NB4 (cell line): Measurements from ENCODE around the gene GP1BA.

Experiments
- DNase-seq: peaks from one replicate; pipeline ENCODE4 v3.0.0; 2010; ENCODE audit warnings: low read depth
- H3K4me3 ChIP-seq: one replicate; pipeline ENCODE4 v1.5.1; 2011; ENCODE audit warnings: mild to moderate bottlenecking, low read depth, low read length, moderate library complexity
- CTCF ChIP-seq: IDR thresholded peaks from one replicate; pipeline ENCODE4 v1.5.1; 2012; ENCODE audit warnings: low read depth, low read length
- MAX ChIP-seq: IDR thresholded peaks from 2 replicates; pipeline ENCODE4 v1.6.1; 2011; ENCODE audit warnings: low read depth, low read length
- MYC ChIP-seq: IDR thresholded peaks from 2 replicates; pipeline ENCODE4 v1.6.1; 2011; ENCODE audit warnings: low read depth, low read length
- POLR2A ChIP-seq: IDR thresholded peaks from 2 replicates; pipeline ENCODE4 v1.6.1; 2011; ENCODE audit warnings: mild to moderate bottlenecking; ENCODE audit not compliant: insufficient read length; ENCODE audit errors: extremely low read depth

GP1BA gene

GRCh38 chr17:4892499-4893221 is 39.4 kb upstream of the GP1BA start:
- no peak for TF ChIP-seq MAX
- TF ChIP-seq MYC: no peak
- no peak for TF ChIP-seq CTCF
- TF ChIP-seq POLR2A: no peak
- H3K4me3 ChIP-seq: no peak overlapping the region
- no peak for DNase-seq

- no peak for DNase-seq
- no peak overlapping the region for H3K4me3 ChIP-seq
- TF ChIP-seq MAX (no peak), POLR2A (no peak), CTCF (no peak), MYC (no peak)
These were observed 38.8 kb upstream of the GP1BA start for GRCh38 chr17:4893272-4893671.

- DNase-seq: no peak
- H3K4me3 ChIP-seq: no peak overlapping the region
- TF ChIP-seq MYC (no peak), CTCF (no peak), POLR2A (no peak), MAX (no peak)
These were observed 38.1 kb upstream of the GP1BA start for GRCh38 chr17:4893721-4894560.

GRCh38 chr17:4895121-4895520 is 37.0 kb upstream of the GP1BA start:
- TF ChIP-seq MAX: no peak
- no peak for TF ChIP-seq CTCF
- TF ChIP-seq MYC: no peak
- no peak for TF ChIP-seq POLR2A
- H3K4me3 ChIP-seq: no peak overlapping the region
- DNase-seq: no peak

GRCh38 chr17:4895657-4896331 is 36.3 kb upstream of the GP1BA start:
- no peak for DNase-seq
- no peak overlapping the region for H3K4me3 ChIP-seq
- TF ChIP-seq MAX: no peak
- TF ChIP-seq CTCF: peak; percentile 1
